ENCODE results near the gene KRT26.

The KRT26 gene

GRCh38 chr17:40794466-40794865, 22.5 kb upstream of the KRT26 start:
- DNase-seq (no peak), ATAC-seq (ENCODE audit: insufficient read depth, low read depth) (no peak)
- no peak for TF ChIP-seq CTCF (IDR thresholded peaks at IDR 0.05; ENCODE audit: borderline replicate concordance, extremely low read depth, low read length, poor library complexity, severe bottlenecking)
- no peak for TF ChIP-seq EZH2 (IDR thresholded peaks at IDR 0.05; ENCODE audit: borderline replicate concordance, low read depth, low read length, severe bottlenecking)
- H3K9me3 ChIP-seq (ENCODE audit: insufficient read depth, low read length, severe bottlenecking), result no peaks in the 10 kb centered on the region
- no peak overlapping the region for H3K4me3 ChIP-seq (ENCODE audit: low read depth in 1 of 2, low read length in 2 of 2)
- peaks cover 34% of the 10 kb centered on the region for H3K27me3 ChIP-seq (ENCODE audit: insufficient read depth, low read length, poor library complexity)
- no peaks in the 10 kb centered on the region for H4K20me1 ChIP-seq (ENCODE audit: insufficient read depth, low read length)
- no peak overlapping the region for H3K4me2 ChIP-seq (ENCODE audit: insufficient read depth, low read length)
- H3K9ac ChIP-seq (ENCODE audit: low read depth, low read length), result no peak overlapping the region
- no peaks in the 10 kb centered on the region for H3K36me3 ChIP-seq (ENCODE audit: insufficient read depth, low read length)
- no peak overlapping the region for H2AFZ ChIP-seq (ENCODE audit: low read depth, low read length)
- H3K27ac ChIP-seq (ENCODE audit: low read length), result no peak overlapping the region
- H3K79me2 ChIP-seq (ENCODE audit: insufficient read depth, low read length), result no peaks in the 10 kb centered on the region
- no peaks in the 10 kb centered on the region for H3K4me1 ChIP-seq (ENCODE audit: insufficient read depth, low read length)

- H3K4me3 ChIP-seq (ENCODE audit: low read depth in 1 of 2, low read length in 2 of 2), result no peak overlapping the region
- no peak for DNase-seq
Measured at GRCh38 chr17:40793832-40794231, 21.8 kb upstream of the KRT26 start.

GRCh38 chr17:40791787-40792436, 19.9 kb upstream of the KRT26 start:
- Histone ChIP-seq H3K4me1 (ENCODE audit: insufficient read depth, low read length) (no peaks in the 10 kb centered on the region), H2AFZ (ENCODE audit: low read depth, low read length) (no peak overlapping the region), H3K4me3 (ENCODE audit: low read depth in 1 of 2, low read length in 2 of 2) (no peak overlapping the region), H3K4me2 (ENCODE audit: insufficient read depth, low read length) (no peak overlapping the region), H3K9ac (ENCODE audit: low read depth, low read length) (no peak overlapping the region), H3K27ac (ENCODE audit: low read length) (no peak overlapping the region), H3K27me3 (ENCODE audit: insufficient read depth, low read length, poor library complexity) (peaks cover 30% of the 10 kb centered on the region), H4K20me1 (ENCODE audit: insufficient read depth, low read length) (no peaks in the 10 kb centered on the region), H3K79me2 (ENCODE audit: insufficient read depth, low read length) (no peaks in the 10 kb centered on the region), H3K9me3 (ENCODE audit: insufficient read depth, low read length, severe bottlenecking) (no peaks in the 10 kb centered on the region), H3K36me3 (ENCODE audit: insufficient read depth, low read length) (no peaks in the 10 kb centered on the region)
- ATAC-seq (ENCODE audit: insufficient read depth, low read depth) (no peak), DNase-seq (no peak)
- TF ChIP-seq EZH2 (IDR thresholded peaks at IDR 0.05; ENCODE audit: borderline replicate concordance, low read depth, low read length, severe bottlenecking) (no peak), CTCF (IDR thresholded peaks at IDR 0.05; ENCODE audit: borderline replicate concordance, extremely low read depth, low read length, poor library complexity, severe bottlenecking) (no peak)

More at GRCh38 chr17:40793832-40794231, 21.8 kb upstream of the KRT26 start:
- H3K27ac ChIP-seq (ENCODE audit: low read length), result no peak overlapping the region
- no peaks in the 10 kb centered on the region for H3K4me1 ChIP-seq (ENCODE audit: insufficient read depth, low read length)
- no peak overlapping the region for H3K9ac ChIP-seq (ENCODE audit: low read depth, low read length)
- H3K9me3 ChIP-seq (ENCODE audit: insufficient read depth, low read length, severe bottlenecking), result no peaks in the 10 kb centered on the region
- H3K27me3 ChIP-seq (ENCODE audit: insufficient read depth, low read length, poor library complexity), result peaks cover 32% of the 10 kb centered on the region
- H3K79me2 ChIP-seq (ENCODE audit: insufficient read depth, low read length), result no peaks in the 10 kb centered on the region
- H4K20me1 ChIP-seq (ENCODE audit: insufficient read depth, low read length), result no peaks in the 10 kb centered on the region
- H3K36me3 ChIP-seq (ENCODE audit: insufficient read depth, low read length), result no peaks in the 10 kb centered on the region
- H3K4me2 ChIP-seq (ENCODE audit: insufficient read depth, low read length), result no peak overlapping the region
- no peak for ATAC-seq (ENCODE audit: insufficient read depth, low read depth)
- no peak overlapping the region for H2AFZ ChIP-seq (ENCODE audit: low read depth, low read length)
- TF ChIP-seq CTCF (IDR thresholded peaks at IDR 0.05; ENCODE audit: borderline replicate concordance, extremely low read depth, low read length, poor library complexity, severe bottlenecking), result no peak
- no peak for TF ChIP-seq EZH2 (IDR thresholded peaks at IDR 0.05; ENCODE audit: borderline replicate concordance, low read depth, low read length, severe bottlenecking)

Data from DND-41 (cell line).